ENCODE measurements around the gene PNN. TPM values are rescaled to one million over a fixed set of nuclear protein-coding genes. Genes with fewer than 3 reads are reported as not detected.
"Not testable (repeated sequence)": the region's sequence is repeated elsewhere in the genome, so short reads cannot be mapped to it uniquely, and the experiment has no call there.

The PNN gene
- polyA plus RNA-seq, 1 experiment, result 5.8 TPM

DNA sequence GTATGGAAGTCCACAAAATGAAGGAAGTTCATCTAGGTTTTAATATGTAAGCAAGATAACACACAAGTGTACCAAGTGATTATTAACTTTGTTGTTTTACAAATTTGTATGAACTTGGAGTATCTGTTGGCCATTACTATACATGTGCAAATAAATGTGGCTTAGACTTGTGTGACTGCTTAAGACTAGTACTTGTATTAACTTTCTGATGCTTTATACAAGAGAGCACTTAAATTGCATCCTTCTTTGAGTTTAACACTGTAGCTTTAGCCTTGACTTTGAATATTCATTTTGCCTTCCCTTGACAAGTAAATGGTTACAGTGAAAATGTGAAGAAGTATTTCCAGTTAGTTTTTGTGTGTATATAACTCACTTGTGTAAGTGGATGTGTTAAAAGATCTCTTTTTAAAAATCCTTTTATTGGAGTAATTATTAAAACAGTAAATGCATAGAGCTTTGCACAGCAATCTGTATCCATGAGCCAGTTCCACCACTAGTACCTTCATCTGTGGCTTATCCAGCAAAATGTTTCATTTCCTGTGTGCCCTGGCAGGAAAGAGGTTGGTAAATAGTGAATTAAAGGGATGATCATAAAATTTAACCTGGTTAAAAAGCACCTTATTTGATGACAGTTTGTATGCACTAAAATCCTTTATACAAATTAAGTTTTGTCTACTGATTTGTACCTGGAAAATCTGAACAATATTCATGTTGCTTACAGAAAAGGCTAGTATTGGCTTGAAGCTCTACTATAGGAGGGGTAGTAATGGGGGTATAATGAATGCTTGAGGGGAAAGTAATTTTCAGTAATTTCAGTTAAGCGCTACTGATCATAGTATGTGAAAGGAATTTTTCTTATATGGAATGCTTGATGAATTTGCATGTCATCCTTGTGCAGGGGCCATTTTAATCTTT lies 8.0 kb downstream of the PNN start:
- POLR2A ChIA-PET, result no interaction called here
- DNase-seq (ENCODE audit: low read depth), result no peak
- TF ChIP-seq, protein P1, sequence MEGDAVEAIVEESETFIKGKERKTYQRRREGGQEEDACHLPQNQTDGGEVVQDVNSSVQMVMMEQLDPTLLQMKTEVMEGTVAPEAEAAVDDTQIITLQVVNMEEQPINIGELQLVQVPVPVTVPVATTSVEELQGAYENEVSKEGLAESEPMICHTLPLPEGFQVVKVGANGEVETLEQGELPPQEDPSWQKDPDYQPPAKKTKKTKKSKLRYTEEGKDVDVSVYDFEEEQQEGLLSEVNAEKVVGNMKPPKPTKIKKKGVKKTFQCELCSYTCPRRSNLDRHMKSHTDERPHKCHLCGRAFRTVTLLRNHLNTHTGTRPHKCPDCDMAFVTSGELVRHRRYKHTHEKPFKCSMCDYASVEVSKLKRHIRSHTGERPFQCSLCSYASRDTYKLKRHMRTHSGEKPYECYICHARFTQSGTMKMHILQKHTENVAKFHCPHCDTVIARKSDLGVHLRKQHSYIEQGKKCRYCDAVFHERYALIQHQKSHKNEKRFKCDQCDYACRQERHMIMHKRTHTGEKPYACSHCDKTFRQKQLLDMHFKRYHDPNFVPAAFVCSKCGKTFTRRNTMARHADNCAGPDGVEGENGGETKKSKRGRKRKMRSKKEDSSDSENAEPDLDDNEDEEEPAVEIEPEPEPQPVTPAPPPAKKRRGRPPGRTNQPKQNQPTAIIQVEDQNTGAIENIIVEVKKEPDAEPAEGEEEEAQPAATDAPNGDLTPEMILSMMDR (IDR thresholded peaks at IDR 0.05; ENCODE audit: insufficient read depth, low read depth, low read length), result no peak
- CTCF ChIA-PET, result no interaction called here
- Histone ChIP-seq H3K27me3 (ENCODE audit: control insufficient read depth, insufficient read depth, low read length) (no peaks in the 10 kb centered on the region), H3K4me3 (ENCODE audit: low read depth, low read length) (no peak overlapping the region), H3K36me3 (ENCODE audit: control insufficient read depth, insufficient read depth, low read length) (peaks cover 21% of the 10 kb centered on the region)

DNA sequence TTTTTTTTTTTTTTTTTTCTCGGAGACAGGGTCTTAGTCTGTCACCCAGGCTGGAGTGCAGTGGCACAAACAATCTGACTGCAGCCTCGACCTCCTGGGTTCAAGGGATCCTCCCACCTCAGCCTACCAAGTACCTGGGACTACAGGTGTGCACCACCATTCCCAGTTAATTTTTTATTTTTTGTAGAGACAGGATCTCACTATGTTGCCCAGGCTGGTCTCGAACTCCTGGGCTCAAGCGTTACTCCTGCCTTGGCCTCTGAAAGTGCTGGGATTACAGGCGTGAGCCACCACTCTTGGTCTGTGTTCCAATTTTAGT lies 8.6 kb downstream of the PNN start:
- H3K4me3 ChIP-seq (ENCODE audit: low read depth, low read length); H3K27me3 ChIP-seq (ENCODE audit: control insufficient read depth, insufficient read depth, low read length); DNase-seq (ENCODE audit: low read depth); POLR2A ChIA-PET; CTCF ChIA-PET: not testable (repeated sequence)
- H3K36me3 ChIP-seq (ENCODE audit: control insufficient read depth, insufficient read depth, low read length), result peaks cover 20% of the 10 kb centered on the region

DNA sequence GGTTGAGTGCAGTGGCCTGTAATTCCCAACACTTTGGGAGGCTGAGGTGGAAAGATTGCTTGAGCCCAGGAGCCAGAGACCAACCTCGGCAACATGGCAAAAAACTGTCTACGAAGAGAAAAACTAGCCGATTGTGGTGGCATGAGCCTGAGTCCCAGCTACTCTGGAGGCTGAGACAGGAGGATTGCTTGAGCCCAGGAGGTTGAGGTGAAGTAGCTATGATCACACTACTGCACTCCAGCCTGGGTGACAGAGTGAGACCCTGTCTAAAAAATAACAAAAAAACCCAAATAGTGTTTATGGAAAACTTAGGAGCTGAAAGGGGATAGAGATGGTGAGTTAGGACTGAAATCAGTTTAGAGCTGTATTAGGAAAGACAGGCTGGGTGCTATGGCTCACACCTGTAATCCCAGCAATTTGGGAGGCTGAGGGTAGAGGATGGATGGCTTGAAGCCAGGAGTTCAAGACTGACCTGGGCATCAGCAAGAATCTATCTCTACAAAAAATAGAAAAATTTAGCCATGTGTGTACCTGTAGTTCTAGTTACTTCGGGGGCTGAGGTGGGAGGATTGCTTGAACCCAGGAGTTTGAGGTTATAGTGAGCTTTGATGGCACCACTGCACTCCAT lies 9.7 kb downstream of the PNN start:
- DNase-seq (ENCODE audit: low read depth), result no peak
- Histone ChIP-seq H3K36me3 (ENCODE audit: control insufficient read depth, insufficient read depth, low read length) (peaks cover 17% of the 10 kb centered on the region), H3K4me3 (ENCODE audit: low read depth, low read length) (no peak overlapping the region), H3K27me3 (ENCODE audit: control insufficient read depth, insufficient read depth, low read length) (no peaks in the 10 kb centered on the region)
- ChIA-PET CTCF (interaction anchor here (0.6 to 1.1 kb wide), 2 partner anchors 13 to 19 kb away, joined by 3 to 4 read pairs; no protein-coding TSS in a partner anchor), POLR2A (no interaction called here)
- TF ChIP-seq, protein P1 (IDR thresholded peaks at IDR 0.05; ENCODE audit: insufficient read depth, low read depth, low read length), result no peak

DNA sequence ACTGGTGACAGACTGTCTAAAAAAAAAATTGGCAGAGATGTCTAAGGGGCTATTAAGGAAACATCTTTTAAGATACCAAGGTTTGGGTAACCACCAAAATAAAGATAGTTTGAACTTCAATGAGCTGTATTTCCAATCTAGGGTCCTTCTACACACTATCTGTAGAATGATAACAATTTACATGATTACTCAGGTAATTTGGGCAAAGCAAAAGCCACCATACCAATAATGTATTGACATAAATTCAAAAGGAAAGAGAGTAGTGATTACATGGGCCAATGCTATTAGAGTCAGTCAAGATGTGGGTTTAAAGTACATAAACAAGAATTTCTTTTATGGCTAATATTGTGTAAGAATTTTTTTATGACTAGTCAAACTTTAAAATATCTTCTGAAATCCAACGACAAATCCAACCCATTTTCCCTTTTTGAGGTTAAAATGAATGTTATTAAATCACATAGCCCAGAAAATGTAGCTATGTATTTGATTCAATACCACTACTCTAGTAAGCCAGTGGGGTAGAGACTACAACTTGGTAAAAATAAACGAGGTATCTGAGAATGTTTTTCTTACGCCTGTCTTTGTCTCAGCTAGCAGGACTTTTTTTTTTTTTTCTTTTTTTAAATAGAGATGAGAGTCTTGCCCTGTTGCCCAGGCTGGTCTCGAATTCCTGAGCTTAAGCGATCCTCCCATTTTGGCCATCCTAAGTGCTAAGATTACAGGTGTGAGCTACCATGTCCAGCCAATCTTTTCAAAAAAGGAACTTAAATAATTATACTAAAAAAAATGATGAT lies 10.4 kb downstream of the PNN start:
- DNase-seq (ENCODE audit: low read depth), result no peak
- Histone ChIP-seq H3K27me3 (ENCODE audit: control insufficient read depth, insufficient read depth, low read length) (no peaks in the 10 kb centered on the region), H3K4me3 (ENCODE audit: low read depth, low read length) (no peak overlapping the region), H3K36me3 (ENCODE audit: control insufficient read depth, insufficient read depth, low read length) (peaks cover 16% of the 10 kb centered on the region)
- CTCF ChIA-PET, result interaction anchor here (0.6 to 1.1 kb wide), 2 partner anchors 14 to 19 kb away, joined by 3 to 4 read pairs; no protein-coding TSS in a partner anchor
- TF ChIP-seq, protein P1 (IDR thresholded peaks at IDR 0.05; ENCODE audit: insufficient read depth, low read depth, low read length), result no peak
- POLR2A ChIA-PET, result interaction anchor here (0.6 kb wide), 1 partner anchor 247 kb away, joined by 10 read pairs; no protein-coding TSS in a partner anchor

DNA sequence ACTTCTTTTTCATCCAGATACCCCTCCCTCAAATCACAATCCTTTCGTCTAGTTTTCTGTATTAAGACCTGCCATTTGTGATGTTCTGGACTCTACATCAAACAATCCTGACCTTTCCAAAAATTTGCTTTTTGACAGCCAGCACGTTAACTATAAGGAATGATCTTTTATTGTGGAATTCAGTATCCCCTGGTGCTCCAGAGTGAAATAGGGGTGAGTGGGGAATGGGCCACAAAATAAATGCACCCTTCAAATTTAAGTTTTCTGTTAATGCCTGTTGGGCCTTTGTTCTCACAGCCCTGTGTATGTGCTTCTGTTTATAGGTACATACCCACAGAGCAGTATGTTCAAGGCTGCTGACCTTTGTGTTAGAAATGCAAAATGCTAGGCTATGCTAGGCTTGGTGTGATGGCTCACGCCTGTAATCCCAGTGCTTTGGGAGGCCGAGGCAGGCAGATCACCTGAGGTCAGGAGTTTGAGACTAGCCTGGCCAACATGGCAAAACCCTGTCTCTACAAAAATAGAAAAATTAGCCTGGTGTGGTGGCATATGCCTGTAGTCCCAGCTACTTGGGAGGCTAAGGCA lies 12.0 kb downstream of the PNN start:
- CTCF ChIA-PET, result no interaction called here
- H3K4me3 ChIP-seq (ENCODE audit: low read depth, low read length), result no peak overlapping the region
- POLR2A ChIA-PET, result interaction anchor here (0.7 kb wide), 1 partner anchor 37 kb away, joined by 7 read pairs; no protein-coding TSS in a partner anchor
- TF ChIP-seq, protein P1 (IDR thresholded peaks at IDR 0.05; ENCODE audit: insufficient read depth, low read depth, low read length), result no peak
- no peaks in the 10 kb centered on the region for H3K27me3 ChIP-seq (ENCODE audit: control insufficient read depth, insufficient read depth, low read length)
- no peak for DNase-seq (ENCODE audit: low read depth)
- H3K36me3 ChIP-seq (ENCODE audit: control insufficient read depth, insufficient read depth, low read length), result peaks cover 8% of the 10 kb centered on the region

Measured in BJ (cell line).